Ectodermal cell (in vitro differentiated cells): ENCODE measurements around the gene FABP7.

Experiments used
- H3K27ac ChIP-seq: 2 replicates; pipeline ENCODE4 v1.7.0; 2013; ENCODE audit warnings: mild to moderate bottlenecking, low read depth, low read length; ENCODE audit not compliant: insufficient read depth, poor library complexity, severe bottlenecking
- H3K27me3 ChIP-seq: 2 replicates; pipeline ENCODE4 v1.7.0; 2013; ENCODE audit warnings: mild to moderate bottlenecking, low read length; ENCODE audit not compliant: insufficient read depth, control insufficient read depth, poor library complexity, severe bottlenecking
- H3K36me3 ChIP-seq: one replicate; pipeline ENCODE4 v1.7.0; 2013; ENCODE audit warnings: low read length; ENCODE audit not compliant: control insufficient read depth, insufficient read depth
- H3K4me1 ChIP-seq: one replicate; pipeline ENCODE4 v1.7.0; 2013; ENCODE audit warnings: low read length; ENCODE audit not compliant: control insufficient read depth, insufficient read depth
- H3K4me3 ChIP-seq: 2 replicates; pipeline ENCODE4 v1.7.0; 2013; ENCODE audit warnings: low read depth, low read length, control low read depth; ENCODE audit not compliant: insufficient read depth
- H3K9me3 ChIP-seq: 2 replicates; pipeline ENCODE4 v1.7.0; 2013; ENCODE audit warnings: mild to moderate bottlenecking, low read length, moderate library complexity; ENCODE audit not compliant: control insufficient read depth
- WGBS, 2 experiments: methylation state at CpG; one replicate each; pipeline ENCODE4 v1.1.7; 2013; ENCODE audit warnings: missing lambda C conversion rate in 2 of 2; 5-methylcytosine and 5-hydroxymethylcytosine counted together

The FABP7 gene

DNA sequence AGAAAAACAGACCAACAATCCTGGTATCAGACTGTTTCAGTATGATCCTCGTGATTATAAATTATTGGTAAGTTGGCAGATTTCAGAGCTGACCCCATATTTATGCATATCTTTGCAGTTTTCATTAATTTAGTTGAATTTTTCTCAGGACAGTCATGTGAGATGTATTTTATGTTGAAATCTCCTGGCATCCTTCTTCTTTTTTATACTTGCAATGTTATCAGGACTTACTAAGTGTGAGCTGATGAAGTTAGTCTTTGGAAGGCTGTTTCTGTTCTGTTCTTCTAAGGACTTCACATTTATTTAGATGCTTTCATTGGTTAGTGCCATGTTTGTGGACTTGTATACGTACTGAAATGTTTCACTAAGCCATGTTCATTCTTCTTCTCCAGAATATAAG, 26.8 kb downstream of the FABP7 start:
- Histone ChIP-seq H3K27me3 (no peaks in the 10 kb centered on the region), H3K27ac (no peak overlapping the region), H3K36me3 (no peaks in the 10 kb centered on the region), H3K4me3 (no peak overlapping the region), H3K4me1 (no peaks in the 10 kb centered on the region), H3K9me3 (no peaks in the 10 kb centered on the region)
- WGBS, 2 experiments = 98% methylated on average over 2 of the region's 2 CpGs; no CpG with 5 or more reads in 1 of the 2 experiments

DNA sequence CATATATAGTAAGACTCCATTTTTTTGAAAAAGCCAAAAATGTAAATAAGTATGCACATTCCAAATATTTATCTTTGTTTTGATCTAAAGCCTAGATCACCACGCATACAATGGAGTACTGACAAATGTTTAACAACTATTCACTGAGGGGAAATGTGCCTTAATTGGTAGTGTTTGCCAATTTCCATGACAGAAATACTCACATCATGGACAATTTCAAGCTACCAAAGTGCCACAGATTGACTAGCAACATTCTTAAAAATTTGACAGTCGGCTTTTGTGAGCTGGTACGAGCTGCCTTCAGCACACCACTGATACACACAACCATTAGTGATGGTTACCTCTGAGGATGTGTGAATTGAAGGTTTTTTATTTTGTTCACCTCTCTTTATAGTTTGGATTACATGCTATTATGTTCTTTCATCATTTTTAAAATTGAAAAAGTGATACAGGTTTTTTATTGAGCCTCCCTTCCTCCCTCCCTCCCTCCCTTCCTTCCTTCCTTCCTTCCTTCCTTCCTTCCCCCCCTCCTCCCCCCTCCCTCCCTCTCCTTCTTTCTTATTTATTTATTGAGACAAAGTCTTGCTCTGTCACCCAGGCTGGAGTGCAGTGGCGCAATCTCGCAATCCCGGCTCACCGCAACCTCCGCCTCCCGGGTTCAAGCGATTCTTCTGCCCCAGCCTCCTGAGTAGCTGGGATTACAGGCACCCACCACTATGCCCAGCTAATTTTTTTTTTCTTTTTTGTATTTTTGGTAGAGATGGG, 28.8 kb downstream of the FABP7 start:
- no peaks in the 10 kb centered on the region for H3K9me3 ChIP-seq
- no peak overlapping the region for H3K4me3 ChIP-seq
- no peak overlapping the region for H3K27ac ChIP-seq
- H3K27me3 ChIP-seq = no peaks in the 10 kb centered on the region
- no peaks in the 10 kb centered on the region for H3K36me3 ChIP-seq
- WGBS, 2 experiments = 95 to 96% methylated on average over 8 to 9 of the region's 10 CpGs
- H3K4me1 ChIP-seq = no peaks in the 10 kb centered on the region

DNA sequence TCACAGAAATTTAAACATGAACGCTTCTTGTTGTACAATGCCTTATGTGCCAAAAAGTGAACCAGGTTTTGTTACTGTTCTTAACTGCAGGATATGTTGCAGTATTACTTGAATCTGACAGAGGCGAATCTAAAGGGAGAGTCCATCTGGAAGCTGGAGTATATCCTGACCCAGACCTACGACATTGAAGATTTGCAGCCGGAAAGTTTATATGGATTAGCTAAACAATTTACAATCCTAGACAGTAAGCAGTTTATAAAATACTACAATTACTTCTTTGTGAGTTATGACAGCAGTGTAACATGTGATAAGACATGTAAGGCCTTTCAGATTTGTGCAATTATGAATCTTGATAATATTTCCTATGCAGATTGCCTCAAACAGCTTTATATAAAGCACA, 29.5 kb downstream of the FABP7 start:
- H3K27me3 ChIP-seq = no peaks in the 10 kb centered on the region
- no peak overlapping the region for H3K27ac ChIP-seq
- 98% methylated on average over 3 to 4 of the region's 4 CpGs for WGBS, 2 experiments
- no peak overlapping the region for H3K4me3 ChIP-seq
- no peaks in the 10 kb centered on the region for H3K4me1 ChIP-seq
- no peaks in the 10 kb centered on the region for H3K36me3 ChIP-seq
- H3K9me3 ChIP-seq = no peaks in the 10 kb centered on the region

DNA sequence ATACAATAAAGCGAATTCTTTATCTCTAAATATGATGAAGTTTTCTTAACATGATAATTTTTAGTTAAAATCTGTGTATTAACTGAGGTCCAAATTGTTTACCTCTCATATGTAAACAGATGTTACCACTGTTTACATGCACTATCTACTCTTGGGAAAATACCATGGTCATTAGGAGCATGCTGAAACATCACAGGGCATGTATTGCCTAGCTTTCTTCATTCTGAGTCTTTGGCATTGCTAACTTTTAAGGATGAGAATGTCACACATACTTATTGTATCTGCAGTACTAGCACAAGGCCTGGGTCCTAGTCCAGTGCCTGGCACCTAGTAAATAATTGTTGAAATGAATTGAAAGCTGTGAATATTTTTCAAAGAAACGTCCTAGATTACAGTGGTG, 30.2 kb downstream of the FABP7 start:
- no peaks in the 10 kb centered on the region for H3K27me3 ChIP-seq
- H3K9me3 ChIP-seq = no peaks in the 10 kb centered on the region
- H3K4me3 ChIP-seq = no peak overlapping the region
- 83 to 90% methylated on average over 1 of the region's 2 CpGs for WGBS, 2 experiments
- H3K4me1 ChIP-seq = no peaks in the 10 kb centered on the region
- H3K36me3 ChIP-seq = no peaks in the 10 kb centered on the region
- H3K27ac ChIP-seq = no peak overlapping the region

DNA sequence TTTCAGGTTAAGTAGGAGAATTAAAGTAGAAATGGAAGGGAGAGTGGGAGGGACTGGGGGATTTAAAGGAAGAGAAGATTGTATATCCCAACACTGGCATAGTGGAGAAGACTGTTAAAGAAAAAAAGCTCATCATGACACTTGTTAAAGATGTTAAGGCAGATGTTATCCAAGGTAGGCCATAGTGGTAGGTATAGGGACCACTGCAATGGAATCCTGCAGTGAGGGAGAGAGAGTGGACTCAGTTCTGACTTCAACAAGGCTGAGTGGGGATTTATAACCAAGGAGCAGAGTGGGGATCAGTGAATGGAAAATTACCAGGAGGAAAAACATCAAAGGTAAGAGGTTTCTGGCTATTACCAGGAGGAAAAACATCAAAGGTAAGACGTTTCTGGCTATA, 30.7 kb downstream of the FABP7 start:
- Histone ChIP-seq H3K4me1 (no peaks in the 10 kb centered on the region), H3K27me3 (no peaks in the 10 kb centered on the region), H3K27ac (no peak overlapping the region), H3K9me3 (no peaks in the 10 kb centered on the region), H3K4me3 (no peak overlapping the region), H3K36me3 (no peaks in the 10 kb centered on the region)
- 82 to 90% methylated on average over 1 of the region's 1 CpG for WGBS, 2 experiments

DNA sequence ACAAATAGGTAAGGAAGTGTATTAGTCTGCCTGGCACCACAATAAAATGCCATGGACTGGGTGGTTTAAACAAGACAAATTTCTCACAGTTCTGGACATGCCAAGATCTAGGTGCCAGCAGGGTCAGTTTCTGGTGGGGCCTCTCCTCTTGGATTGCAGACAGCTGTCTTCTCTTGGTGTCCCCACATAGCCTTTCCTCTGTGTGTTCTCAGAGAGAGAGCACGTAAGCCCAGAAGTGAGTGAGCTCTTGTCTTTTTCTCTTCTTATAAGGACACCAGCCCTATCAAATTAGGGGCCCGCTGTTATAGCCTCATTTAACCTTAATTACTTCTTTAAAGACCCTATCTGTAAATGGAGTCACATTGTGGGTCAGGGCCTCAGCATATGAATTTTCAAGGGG, 37.8 kb downstream of the FABP7 start:
- H3K9me3 ChIP-seq = no peaks in the 10 kb centered on the region
- 70 to 83% methylated on average over 2 of the region's 2 CpGs for WGBS, 2 experiments
- H3K4me3 ChIP-seq = no peak overlapping the region
- H3K27ac ChIP-seq = no peak overlapping the region
- no peaks in the 10 kb centered on the region for H3K36me3 ChIP-seq
- H3K4me1 ChIP-seq = no peaks in the 10 kb centered on the region
- H3K27me3 ChIP-seq = no peaks in the 10 kb centered on the region

DNA sequence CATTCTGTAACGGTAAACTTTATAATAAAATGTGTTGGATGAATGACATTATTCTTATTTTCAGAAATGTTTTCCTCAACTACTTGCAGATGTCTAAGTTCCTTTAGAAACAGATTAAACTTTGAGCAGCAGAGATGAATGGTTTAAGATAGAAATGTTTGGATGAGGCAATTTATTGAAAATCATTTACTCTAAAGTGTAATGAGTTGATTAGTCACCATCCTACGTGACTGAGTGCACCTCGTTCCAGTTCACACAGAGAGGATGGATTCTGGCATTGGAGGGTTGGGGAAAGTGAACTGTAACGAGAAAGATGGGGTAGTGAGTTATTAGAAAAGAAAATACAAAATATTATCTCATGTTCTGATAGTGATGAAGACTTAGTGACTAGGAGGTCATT, 38.2 kb downstream of the FABP7 start:
- no peak overlapping the region for H3K4me3 ChIP-seq
- no peaks in the 10 kb centered on the region for H3K4me1 ChIP-seq
- no peaks in the 10 kb centered on the region for H3K36me3 ChIP-seq
- H3K27me3 ChIP-seq = no peaks in the 10 kb centered on the region
- 88 to 92% methylated on average over 3 to 4 of the region's 4 CpGs for WGBS, 2 experiments
- H3K27ac ChIP-seq = no peak overlapping the region
- no peaks in the 10 kb centered on the region for H3K9me3 ChIP-seq

DNA sequence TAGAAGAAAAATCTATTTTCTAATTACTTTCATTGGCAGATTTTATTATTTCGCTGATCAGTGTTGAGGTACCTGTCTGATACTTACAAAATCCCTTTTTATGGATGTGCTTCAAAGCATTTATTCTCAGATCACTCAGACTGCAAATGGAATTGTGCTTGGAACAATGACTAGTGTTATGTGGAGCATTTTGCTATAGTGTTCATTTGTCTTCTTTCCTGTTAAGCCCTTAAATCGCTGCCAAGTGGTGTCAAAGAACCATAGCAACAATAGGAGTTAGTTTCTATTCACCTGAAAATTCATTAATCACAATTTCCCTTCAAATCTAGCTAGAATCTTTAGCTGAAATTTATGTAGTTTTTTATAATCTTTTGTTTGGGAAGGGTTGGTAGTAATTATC, 39.4 kb downstream of the FABP7 start:
- H3K4me3 ChIP-seq = no peak overlapping the region
- 92 to 100% methylated on average over 2 of the region's 2 CpGs for WGBS, 2 experiments
- no peaks in the 10 kb centered on the region for H3K27me3 ChIP-seq
- H3K27ac ChIP-seq = no peak overlapping the region
- H3K4me1 ChIP-seq = no peaks in the 10 kb centered on the region
- H3K9me3 ChIP-seq = no peaks in the 10 kb centered on the region
- no peaks in the 10 kb centered on the region for H3K36me3 ChIP-seq

DNA sequence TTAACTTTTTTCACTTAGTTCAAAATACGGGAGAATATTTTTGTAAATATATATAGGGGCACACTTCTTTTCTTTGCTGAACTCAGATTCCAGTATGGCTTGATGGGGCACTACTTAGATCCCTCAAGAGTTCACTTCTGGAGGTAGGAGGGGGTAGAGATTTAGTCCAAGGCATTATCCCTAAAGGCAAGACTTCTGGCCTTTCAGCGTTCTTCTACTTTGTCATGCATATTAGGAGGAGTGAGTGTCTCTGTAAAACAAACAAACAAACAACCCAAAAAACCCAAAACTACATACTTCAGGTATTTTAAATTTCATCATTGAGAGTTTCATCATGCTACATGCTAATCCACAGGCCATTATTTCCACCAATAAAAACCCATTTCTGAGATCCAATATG, 41.6 kb downstream of the FABP7 start:
- WGBS, 2 experiments = 53% methylated on average over 2 of the region's 2 CpGs; no CpG with 5 or more reads in 1 of the 2 experiments
- H3K4me3 ChIP-seq = no peak overlapping the region
- H3K27me3 ChIP-seq = no peaks in the 10 kb centered on the region
- no peaks in the 10 kb centered on the region for H3K4me1 ChIP-seq
- H3K9me3 ChIP-seq = no peaks in the 10 kb centered on the region
- no peak overlapping the region for H3K27ac ChIP-seq
- H3K36me3 ChIP-seq = no peaks in the 10 kb centered on the region

DNA sequence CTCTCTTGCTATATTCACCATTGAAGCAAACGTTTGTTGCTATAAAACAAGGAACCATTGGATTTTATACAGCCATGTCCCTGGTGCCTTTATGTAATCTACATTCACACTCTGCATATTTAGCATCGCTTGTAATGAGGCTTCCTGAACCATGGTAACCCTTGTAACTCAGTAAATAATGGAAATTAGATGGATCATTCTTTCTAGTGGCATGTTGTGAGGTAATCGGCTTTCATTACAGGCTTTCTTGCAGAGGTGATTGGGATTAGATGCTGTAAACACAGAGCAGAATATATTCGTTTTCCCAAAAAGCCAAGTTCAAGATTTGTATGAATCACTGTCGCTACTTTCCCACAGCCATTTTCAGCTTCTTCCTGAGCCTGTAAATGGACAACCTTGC, 45.6 kb downstream of the FABP7 start:
- no peaks in the 10 kb centered on the region for H3K36me3 ChIP-seq
- no peak overlapping the region for H3K4me3 ChIP-seq
- no peaks in the 10 kb centered on the region for H3K27me3 ChIP-seq
- 87 to 90% methylated on average over 5 of the region's 5 CpGs for WGBS, 2 experiments
- no peak overlapping the region for H3K27ac ChIP-seq
- H3K4me1 ChIP-seq = no peaks in the 10 kb centered on the region
- no peaks in the 10 kb centered on the region for H3K9me3 ChIP-seq

DNA sequence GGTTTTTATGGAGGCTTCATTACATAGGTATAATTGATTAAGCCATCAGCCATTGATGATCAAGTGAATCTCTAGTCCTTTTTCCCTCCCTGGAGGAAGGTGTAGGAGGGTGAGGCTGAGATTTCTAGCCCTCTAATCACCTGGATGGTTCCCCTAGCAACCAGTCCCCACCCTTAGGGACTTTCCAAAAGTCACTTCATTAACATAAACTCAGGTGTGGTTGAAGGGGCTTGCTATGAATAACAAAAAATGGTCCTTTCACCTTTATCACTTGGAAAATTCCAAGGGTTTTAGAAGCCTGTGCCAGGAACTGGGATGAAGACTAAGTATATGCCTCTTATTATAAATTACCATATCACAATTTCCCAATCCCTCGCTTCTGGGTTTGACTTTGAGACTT, 49.9 kb downstream of the FABP7 start:
- Histone ChIP-seq H3K36me3 (no peaks in the 10 kb centered on the region), H3K4me1 (peaks cover 6% of the 10 kb centered on the region), H3K4me3 (no peak overlapping the region), H3K27ac (no peak overlapping the region), H3K27me3 (no peaks in the 10 kb centered on the region), H3K9me3 (no peaks in the 10 kb centered on the region)
- WGBS, 2 experiments = 89 to 93% methylated on average over 1 of the region's 1 CpG
